Measurements from ENCODE around the gene SV2C. TPM values are rescaled to one million over a fixed set of nuclear protein-coding genes. Genes with fewer than 3 reads are reported as not detected.

Gene SV2C
- total and polyA plus RNA-seq, 4 donors, result under 0.01 to 0.04 (median 0.03) TPM; not detected in 1

GRCh38 chr5:76062502-76063041 is 20.6 kb upstream of the SV2C start:
- Histone ChIP-seq H3K4me1 (ENCODE audit: control insufficient read depth in 4 of 4, insufficient read depth in 4 of 4, low read length in 3 of 4) (no peaks in the 10 kb centered on the region), H3K9ac (ENCODE audit: low read depth in 1 of 2, low read length in 2 of 2) (no peak overlapping the region), H3K27ac (ENCODE audit: low read depth in 1 of 2, low read length in 2 of 2) (no peak overlapping the region), H3K4me3 (ENCODE audit: low read depth in 1 of 3, low read length in 3 of 3) (no peak overlapping the region), H3K36me3 (ENCODE audit: control insufficient read depth in 4 of 4, insufficient read depth in 3 of 4, low read depth in 1 of 4, low read length in 3 of 4) (no peaks in the 10 kb centered on the region), H3K27me3 (ENCODE audit: control insufficient read depth in 4 of 4, insufficient read depth in 4 of 4, low read length in 3 of 4) (no peaks in the 10 kb centered on the region), H3K9me3 (ENCODE audit: control insufficient read depth in 4 of 4, low read length in 3 of 4) (no peaks in the 10 kb centered on the region)
- no peak for DNase-seq (ENCODE audit: low spot score)
- TF ChIP-seq, protein P1, sequence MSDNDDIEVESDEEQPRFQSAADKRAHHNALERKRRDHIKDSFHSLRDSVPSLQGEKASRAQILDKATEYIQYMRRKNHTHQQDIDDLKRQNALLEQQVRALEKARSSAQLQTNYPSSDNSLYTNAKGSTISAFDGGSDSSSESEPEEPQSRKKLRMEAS (IDR thresholded peaks at IDR 0.05), result no peak
- no peak for TF ChIP-seq NR2F2 (IDR thresholded peaks at IDR 0.05)
- TF ChIP-seq REST (IDR thresholded peaks at IDR 0.05), result no peak
- TF ChIP-seq, protein P2, sequence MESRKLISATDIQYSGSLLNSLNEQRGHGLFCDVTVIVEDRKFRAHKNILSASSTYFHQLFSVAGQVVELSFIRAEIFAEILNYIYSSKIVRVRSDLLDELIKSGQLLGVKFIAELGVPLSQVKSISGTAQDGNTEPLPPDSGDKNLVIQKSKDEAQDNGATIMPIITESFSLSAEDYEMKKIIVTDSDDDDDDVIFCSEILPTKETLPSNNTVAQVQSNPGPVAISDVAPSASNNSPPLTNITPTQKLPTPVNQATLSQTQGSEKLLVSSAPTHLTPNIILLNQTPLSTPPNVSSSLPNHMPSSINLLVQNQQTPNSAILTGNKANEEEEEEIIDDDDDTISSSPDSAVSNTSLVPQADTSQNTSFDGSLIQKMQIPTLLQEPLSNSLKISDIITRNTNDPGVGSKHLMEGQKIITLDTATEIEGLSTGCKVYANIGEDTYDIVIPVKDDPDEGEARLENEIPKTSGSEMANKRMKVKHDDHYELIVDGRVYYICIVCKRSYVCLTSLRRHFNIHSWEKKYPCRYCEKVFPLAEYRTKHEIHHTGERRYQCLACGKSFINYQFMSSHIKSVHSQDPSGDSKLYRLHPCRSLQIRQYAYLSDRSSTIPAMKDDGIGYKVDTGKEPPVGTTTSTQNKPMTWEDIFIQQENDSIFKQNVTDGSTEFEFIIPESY (IDR thresholded peaks at IDR 0.05), result no peak
- TF ChIP-seq JUND (IDR thresholded peaks at IDR 0.05), result no peak
- no peak for TF ChIP-seq CTCF (IDR thresholded peaks at IDR 0.05; ENCODE audit: low read depth, low read length, missing input control)
- 66% methylated on average over 4 of the region's 4 CpGs for WGBS

DNA sequence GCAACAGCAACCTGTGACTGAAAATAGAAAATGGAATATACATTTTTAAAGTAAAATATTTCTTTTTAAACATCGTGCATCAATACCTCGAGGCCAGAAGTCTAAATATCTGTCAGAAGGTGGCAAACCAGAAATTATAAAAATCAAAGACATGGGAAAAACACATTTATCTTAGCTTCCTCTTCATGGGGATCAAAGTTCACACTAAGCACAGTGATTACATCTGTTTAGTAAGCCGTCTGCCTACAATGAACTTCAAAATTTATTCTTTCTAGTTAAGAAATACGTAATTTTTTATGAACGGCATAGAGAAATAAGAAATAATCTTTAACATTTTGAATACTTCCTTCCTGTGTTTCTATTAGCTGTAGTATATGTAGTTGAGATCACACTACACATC is 17.9 kb upstream of the SV2C start:
- Histone ChIP-seq H3K4me3 (ENCODE audit: low read depth in 1 of 3, low read length in 3 of 3) (no peak overlapping the region), H3K4me1 (ENCODE audit: control insufficient read depth in 4 of 4, insufficient read depth in 4 of 4, low read length in 3 of 4) (no peaks in the 10 kb centered on the region), H3K9ac (ENCODE audit: low read depth in 1 of 2, low read length in 2 of 2) (no peak overlapping the region), H3K36me3 (ENCODE audit: control insufficient read depth in 4 of 4, insufficient read depth in 3 of 4, low read depth in 1 of 4, low read length in 3 of 4) (no peaks in the 10 kb centered on the region), H3K27me3 (ENCODE audit: control insufficient read depth in 4 of 4, insufficient read depth in 4 of 4, low read length in 3 of 4) (peaks cover 0 to under 1% (median 0%) of the 10 kb centered on the region in 4 donors), H3K9me3 (ENCODE audit: control insufficient read depth in 4 of 4, low read length in 3 of 4) (no peaks in the 10 kb centered on the region), H3K27ac (ENCODE audit: low read depth in 1 of 2, low read length in 2 of 2) (no peak overlapping the region)
- WGBS, result 67% methylated on average over 5 of the region's 5 CpGs
- DNase-seq (ENCODE audit: low spot score), result no peak
- TF ChIP-seq FOXA2 (IDR thresholded peaks at IDR 0.05) (no peak), FOXA1 (IDR thresholded peaks at IDR 0.05) (no peak), HNF4A (conservative IDR thresholded peaks at IDR 0.05) (no peak), CTCF (IDR thresholded peaks at IDR 0.05; ENCODE audit: low read depth, low read length, missing input control) (no peak), NR2F2 (IDR thresholded peaks at IDR 0.05) (no peak), JUND (IDR thresholded peaks at IDR 0.05) (no peak), GABPA (IDR thresholded peaks at IDR 0.05 in 1 of 2, conservative IDR thresholded peaks at IDR 0.05 in 1 of 2) (no peak), RAD21 (IDR thresholded peaks at IDR 0.05) (no peak), REST (IDR thresholded peaks at IDR 0.05) (no peak), YY1 (IDR thresholded peaks at IDR 0.05) (no peak), RXRA (IDR thresholded peaks at IDR 0.05) (no peak)
- TF ChIP-seq, protein P1 (IDR thresholded peaks at IDR 0.05), result no peak

Measured in liver (tissue), 9 donors.